HG03457 (cell line): Measurements from ENCODE around the gene USP17L19.
"Not testable (repeated sequence)": the region's sequence is repeated elsewhere in the genome, so short reads cannot be mapped to it uniquely, and the experiment has no call there.

Experiments
- ATAC-seq: cut with Tn5 transposase; IDR thresholded peaks from one replicate; pipeline ENCODE4 v1.9.1; 2021; ENCODE audit warnings: moderate number of reproducible peaks; ENCODE audit not compliant: unreplicated experiment

The USP17L19 gene

GRCh38 chr4:9253078-9253477 is at the start of gene USP17L19:
USP17L19 (plus strand) TSS chr4:9253378; CDS start chr4:9253378, 0 bp downstream.
- ATAC-seq = not testable (repeated sequence)

DNA sequence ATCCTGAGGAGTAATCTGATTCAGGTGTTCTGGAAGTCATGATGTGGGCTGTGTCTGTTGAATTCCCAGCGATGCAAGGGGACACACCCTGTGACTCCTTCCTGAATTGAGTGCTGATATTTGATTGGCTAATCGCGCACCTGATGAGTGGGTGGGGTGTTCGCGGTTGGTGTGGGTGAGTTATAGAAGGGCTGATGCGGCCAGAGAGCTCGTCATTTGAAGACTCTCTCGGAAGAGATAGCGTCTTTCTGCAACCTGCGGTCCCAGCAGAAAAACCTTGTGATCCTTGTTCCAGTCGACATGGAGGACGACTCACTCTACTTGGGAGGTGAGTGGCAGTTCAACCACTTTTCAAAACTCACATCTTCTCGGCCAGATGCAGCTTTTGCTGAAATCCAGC is 42.8 kb upstream of the USP17L19 start, which contains the start of gene USP17L10:
TSS of gene USP17L10 (plus strand) at position 301 of the 400 bp plus-strand sequence. CDS start at position 301, 0 bp downstream.
- ATAC-seq = not testable (repeated sequence)

DNA sequence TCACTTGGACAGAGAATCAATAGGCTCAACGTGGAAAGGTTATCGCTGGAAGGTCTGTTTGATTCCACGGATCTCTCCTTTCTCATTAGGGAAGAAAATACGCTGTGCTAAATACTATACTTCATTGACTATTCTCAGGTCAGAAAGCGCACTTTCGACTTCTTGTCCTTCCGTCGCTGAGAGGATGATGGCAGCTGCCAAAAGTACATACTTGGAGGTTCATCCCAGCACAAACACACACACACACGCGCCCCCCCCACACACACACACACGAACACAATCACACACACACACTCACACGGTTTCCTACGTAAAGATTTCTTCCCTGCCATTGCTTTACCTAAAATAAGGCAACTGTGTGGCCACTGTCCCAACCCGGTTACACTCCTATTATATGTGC is 38.5 kb upstream of the USP17L19 start:
- ATAC-seq = not testable (repeated sequence)

DNA sequence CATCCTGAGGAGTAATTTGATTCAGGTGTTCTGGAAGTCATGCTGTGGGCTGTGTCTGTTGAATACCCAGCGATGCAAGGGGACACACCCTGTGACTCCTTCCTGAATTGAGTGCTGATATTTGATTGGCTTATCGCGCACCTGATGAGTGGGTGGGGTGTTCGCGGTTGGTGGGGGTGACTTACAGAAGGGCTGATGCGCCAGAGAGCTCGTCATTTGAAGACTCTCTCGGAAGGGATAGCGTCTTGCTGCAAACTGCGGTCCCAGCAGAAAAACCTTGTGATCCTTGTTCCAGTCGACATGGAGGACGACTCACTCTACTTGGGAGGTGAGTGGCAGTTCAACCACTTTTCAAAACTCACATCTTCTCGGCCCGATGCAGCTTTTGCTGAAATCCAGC is 38.1 kb upstream of the USP17L19 start, which contains the start of gene USP17L11:
TSS of gene USP17L11 (plus strand) at position 301 of the 400 bp plus-strand sequence. CDS start at position 301, 0 bp downstream.
- not testable (repeated sequence) for ATAC-seq

- not testable (repeated sequence) for ATAC-seq
Observed at GRCh38 chr4:9219852-9220251, 33.3 kb upstream of the USP17L19 start, which contains the start of gene USP17L12. USP17L12 (plus strand) TSS chr4:9220152; CDS start chr4:9220152, 0 bp downstream.

- ATAC-seq = not testable (repeated sequence)
Observed at GRCh38 chr4:9224596-9224995, 28.6 kb upstream of the USP17L19 start, which contains the start of gene USP17L13. USP17L13 (plus strand) TSS chr4:9224896; CDS start chr4:9224896, 0 bp downstream.

- ATAC-seq = not testable (repeated sequence)
Observed at GRCh38 chr4:9230249-9230648, 22.9 kb upstream of the USP17L19 start.

DNA sequence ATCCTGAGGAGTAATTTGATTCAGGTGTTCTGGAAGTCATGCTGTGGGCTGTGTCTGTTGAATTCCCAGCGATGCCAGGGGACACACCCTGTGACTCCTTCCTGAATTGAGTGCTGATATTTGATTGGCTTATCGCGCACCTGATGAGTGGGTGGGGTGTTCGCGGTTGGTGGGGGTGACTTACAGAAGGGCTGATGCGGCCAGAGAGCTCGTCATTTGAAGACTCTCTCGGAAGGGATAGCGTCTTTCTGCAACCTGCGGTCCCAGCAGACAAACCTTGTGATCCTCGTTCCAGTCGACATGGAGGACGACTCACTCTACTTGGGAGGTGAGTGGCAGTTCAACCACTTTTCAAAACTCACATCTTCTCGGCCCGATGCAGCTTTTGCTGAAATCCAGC is 19.1 kb upstream of the USP17L19 start, which contains the start of gene USP17L15:
TSS of gene USP17L15 (plus strand) at position 301 of the 400 bp plus-strand sequence. CDS start at position 301, 0 bp downstream.
- not testable (repeated sequence) for ATAC-seq

GRCh38 chr4:9238461-9238860 is 14.7 kb upstream of the USP17L19 start:
- ATAC-seq = not testable (repeated sequence)

DNA sequence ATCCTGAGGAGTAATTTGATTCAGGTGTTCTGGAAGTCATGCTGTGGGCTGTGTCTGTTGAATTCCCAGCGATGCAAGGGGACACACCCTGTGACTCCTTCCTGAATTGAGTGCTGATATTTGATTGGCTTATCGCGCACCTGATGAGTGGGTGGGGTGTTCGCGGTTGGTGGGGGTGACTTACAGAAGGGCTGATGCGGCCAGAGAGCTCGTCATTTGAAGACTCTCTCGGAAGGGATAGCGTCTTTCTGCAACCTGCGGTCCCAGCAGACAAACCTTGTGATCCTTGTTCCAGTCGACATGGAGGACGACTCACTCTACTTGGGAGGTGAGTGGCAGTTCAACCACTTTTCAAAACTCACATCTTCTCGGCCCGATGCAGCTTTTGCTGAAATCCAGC is 9.6 kb upstream of the USP17L19 start, which contains the start of gene USP17L17:
TSS of gene USP17L17 (plus strand) at position 301 of the 400 bp plus-strand sequence. CDS start at position 301, 0 bp downstream.
- not testable (repeated sequence) for ATAC-seq

DNA sequence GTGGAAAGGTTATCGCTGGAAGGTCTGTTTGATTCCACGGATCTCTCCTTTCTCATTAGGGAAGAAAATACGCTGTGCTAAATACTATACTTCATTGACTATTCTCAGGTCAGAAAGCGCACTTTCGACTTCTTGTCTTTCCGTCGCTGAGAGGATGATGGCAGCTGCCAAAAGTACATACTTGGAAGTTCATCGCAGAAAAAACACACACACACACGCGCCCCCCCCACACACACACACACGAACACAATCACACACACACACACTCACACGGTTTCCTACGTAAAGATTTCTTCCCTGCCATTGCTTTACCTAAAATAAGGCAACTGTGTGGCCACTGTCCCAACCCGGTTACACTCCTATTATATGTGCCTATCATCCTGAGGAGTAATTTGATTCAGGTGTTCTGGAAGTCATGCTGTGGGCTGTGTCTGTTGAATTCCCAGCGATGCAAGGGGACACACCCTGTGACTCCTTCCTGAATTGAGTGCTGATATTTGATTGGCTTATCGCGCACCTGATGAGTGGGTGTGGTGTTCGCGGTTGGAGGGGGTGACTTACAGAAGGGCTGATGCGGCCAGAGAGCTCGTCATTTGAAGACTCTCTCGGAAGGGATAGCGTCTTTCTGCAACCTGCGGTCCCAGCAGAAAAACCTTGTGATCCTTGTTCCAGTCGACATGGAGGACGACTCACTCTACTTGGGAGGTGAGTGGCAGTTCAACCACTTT is 5.1 kb upstream of the USP17L19 start, which contains the start of gene USP17L18:
TSS of gene USP17L18 (plus strand) at position 678 of the 728 bp plus-strand sequence. CDS start at position 678, 0 bp downstream.
- not testable (repeated sequence) for ATAC-seq

GRCh38 chr4:9257824-9258223 is 4.6 kb downstream of the USP17L19 start, which contains the start of gene USP17L20:
USP17L20 (plus strand) TSS chr4:9258124; CDS start chr4:9258124, 0 bp downstream.
- ATAC-seq = not testable (repeated sequence)

- not testable (repeated sequence) for ATAC-seq
Observed at GRCh38 chr4:9262572-9262971, 9.4 kb downstream of the USP17L19 start, which contains the start of gene USP17L21. USP17L21 (plus strand) TSS chr4:9262872; CDS start chr4:9262872, 0 bp downstream.

DNA sequence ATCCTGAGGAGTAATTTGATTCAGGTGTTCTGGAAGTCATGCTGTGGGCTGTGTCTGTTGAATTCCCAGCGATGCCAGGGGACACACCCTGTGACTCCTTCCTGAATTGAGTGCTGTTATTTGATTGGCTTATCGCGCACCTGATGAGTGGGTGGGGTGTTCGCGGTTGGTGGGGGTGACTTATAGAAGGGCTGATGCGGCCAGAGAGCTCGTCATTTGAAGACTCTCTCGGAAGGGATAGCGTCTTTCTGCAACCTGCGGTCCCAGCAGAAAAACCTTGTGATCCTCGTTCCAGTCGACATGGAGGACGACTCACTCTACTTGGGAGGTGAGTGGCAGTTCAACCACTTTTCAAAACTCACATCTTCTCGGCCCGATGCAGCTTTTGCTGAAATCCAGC is 14.1 kb downstream of the USP17L19 start, which contains the start of gene USP17L22:
TSS of gene USP17L22 (plus strand) at position 301 of the 400 bp plus-strand sequence. CDS start at position 301, 0 bp downstream.
- ATAC-seq = not testable (repeated sequence)

GRCh38 chr4:9271719-9272118 is 18.5 kb downstream of the USP17L19 start:
- not testable (repeated sequence) for ATAC-seq
